Thyroid gland (tissue), 4 donors: ENCODE data around the gene TCEAL3.

Experiments used
- CTCF ChIP-seq, 6 experiments: fragments of 200-600 bp in 3 of 6; fragments of 450-650 bp in 3 of 6; sonication (generic) in 3 of 6; IDR thresholded peaks; one replicate each; pipeline ENCODE4 v1.5.1; 2016 to 2019; ENCODE audit warnings: antibody characterized with exemption in 6 of 6, mild to moderate bottlenecking in 2 of 6, inconsistent platforms in 1 of 6, moderate library complexity in 1 of 6
- POLR2A ChIP-seq, 2 donors: fragments of 450-650 bp; IDR thresholded peaks; one replicate each; pipeline ENCODE4 v1.6.1; 2017; ENCODE audit warnings: antibody characterized with exemption in 2 of 2, mild to moderate bottlenecking in 2 of 2, moderate library complexity in 1 of 2

GRCh38 chrX:103644125-103644524, 36.4 kb downstream of the TCEAL3 start:
- TF ChIP-seq CTCF (IDR thresholded peaks at IDR 0.05), result no peak
- TF ChIP-seq POLR2A (IDR thresholded peaks at IDR 0.05), result no peak
